AG04450 (cell line): ENCODE results near the gene RNF6. TPM values are rescaled to one million over a fixed set of nuclear protein-coding genes. Genes with fewer than 3 reads are reported as not detected.

ENCODE experiments used
- polyA plus RNA-seq: library from polyadenylated mRNA; depleted of rRNA; stranded (reverse); fragments of >200 nt; gene quantifications from 2 replicates; pipeline ENCODE4 v1.2.3, GENCODE V29; 2011; rRNA removed

RNF6 gene
- polyA plus RNA-seq, 1 experiment, result 42.5 TPM

Other genes with a start within 250 kb of the RNF6 start
- gene SHISA2, start 170.3 kb downstream of the RNF6 start, polyA plus RNA-seq, result 0.02 TPM in 1 of 2 replicates, not detected in the other
- 15.9 and 18.8 TPM in 2 replicates for gene CDK8, start 31.8 kb upstream of the RNF6 start, polyA plus RNA-seq